NCI-H2107 treated with DMSO at 0.1 percent for 48 hours (cell line): ENCODE data around the gene HUNK.
"Not testable (repeated sequence)": the region's sequence is repeated elsewhere in the genome, so short reads cannot be mapped to it uniquely, and the experiment has no call there.

Source experiments
- DNase-seq: peaks from one replicate; lab custom pipeline; 2025; ENCODE audit not compliant: unreplicated experiment; lab: John Stamatoyannopoulos, UW

The HUNK gene

DNA sequence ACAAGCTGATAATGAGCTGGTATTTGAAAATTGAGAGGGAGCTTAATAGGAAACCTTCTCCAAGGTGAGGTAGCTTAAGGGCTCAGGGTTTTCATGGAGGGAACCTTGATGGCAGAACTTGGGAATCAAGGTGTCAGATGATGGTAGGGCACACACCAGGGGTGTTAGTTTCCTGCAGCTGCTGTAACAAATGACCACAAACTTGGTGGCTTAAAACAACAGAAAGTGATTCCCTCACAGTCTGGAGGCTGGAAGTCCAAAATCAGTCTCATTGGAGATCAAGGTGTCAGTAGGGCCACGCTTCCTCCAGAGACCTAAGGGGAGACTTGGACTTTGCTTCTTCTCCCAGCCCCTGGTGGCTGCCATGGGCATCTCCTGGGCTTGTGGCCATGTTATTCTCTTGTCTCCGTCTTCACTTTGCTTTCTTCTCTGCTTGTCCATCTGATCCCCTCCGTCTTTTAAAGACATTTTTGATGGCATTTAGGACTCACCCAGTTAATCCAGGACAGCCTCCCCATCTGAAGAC is 45.5 kb downstream of the HUNK start:
- DNase-seq = no peak

- DNase-seq = no peak
These were observed 47.5 kb downstream of the HUNK start for GRCh38 chr21:31920275-31920674.

GRCh38 chr21:31921079-31921478 is 48.3 kb downstream of the HUNK start:
- DNase-seq = no peak

- DNase-seq = no peak
These were observed 50.1 kb downstream of the HUNK start for GRCh38 chr21:31922881-31923280.

GRCh38 chr21:31923756-31924155 is 50.9 kb downstream of the HUNK start:
- no peak for DNase-seq

- no peak for DNase-seq
These were observed 51.7 kb downstream of the HUNK start for GRCh38 chr21:31924548-31924947.

- no peak for DNase-seq
These were observed 53.7 kb downstream of the HUNK start for GRCh38 chr21:31926498-31926897.

DNA sequence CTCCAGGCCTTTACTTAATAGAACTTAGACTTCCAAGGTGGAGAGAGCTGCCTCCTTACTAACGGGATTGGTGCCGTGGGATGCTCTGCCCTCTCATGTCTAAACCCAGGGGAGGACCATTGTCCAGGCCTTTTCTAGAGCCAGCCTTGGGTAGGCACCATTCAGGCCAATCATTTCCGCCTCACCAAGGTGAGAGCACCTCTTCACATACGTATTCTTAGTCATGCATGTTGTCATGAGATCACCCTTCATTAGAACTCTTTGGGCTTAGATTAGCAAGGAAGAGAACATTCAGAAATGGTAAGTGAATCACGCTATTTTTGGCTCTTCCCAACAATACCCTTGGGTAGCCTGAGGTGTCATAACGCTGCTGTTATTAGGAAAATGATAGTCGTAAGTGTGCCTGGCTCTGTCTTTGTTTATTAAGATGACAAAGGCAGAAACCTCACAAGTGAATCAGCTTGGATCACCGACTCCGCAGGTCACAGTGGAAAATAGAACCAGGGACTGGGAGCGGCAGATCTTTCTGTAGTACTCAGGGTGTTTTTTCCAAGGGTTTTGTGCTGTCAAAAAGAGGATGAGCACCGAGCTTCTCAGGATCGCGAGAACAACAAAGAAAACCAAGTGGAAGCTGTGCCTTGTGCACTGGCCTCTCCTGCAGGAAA is 55.0 kb downstream of the HUNK start:
- DNase-seq = no peak

GRCh38 chr21:31928656-31929055 is 55.8 kb downstream of the HUNK start:
- DNase-seq = no peak

DNA sequence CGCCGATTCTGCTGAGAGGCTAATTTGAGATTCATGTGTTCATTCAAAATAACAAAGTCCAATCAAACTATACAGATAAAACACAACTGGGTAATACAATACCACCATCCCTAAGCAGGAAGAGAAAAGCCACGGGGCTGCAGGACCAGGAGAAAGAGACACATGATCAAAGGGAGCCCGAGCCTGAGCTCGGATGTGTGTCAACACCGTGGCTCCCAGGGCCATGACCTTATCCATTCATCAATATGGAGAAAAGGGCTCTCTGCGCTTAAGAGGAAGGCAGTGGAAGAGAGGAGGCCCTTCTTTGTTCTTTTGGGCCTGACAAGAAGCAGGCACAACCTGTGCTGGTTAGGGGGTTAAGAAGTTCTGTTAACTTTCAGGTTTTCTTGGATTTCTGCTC is 56.7 kb downstream of the HUNK start:
- DNase-seq = no peak

DNA sequence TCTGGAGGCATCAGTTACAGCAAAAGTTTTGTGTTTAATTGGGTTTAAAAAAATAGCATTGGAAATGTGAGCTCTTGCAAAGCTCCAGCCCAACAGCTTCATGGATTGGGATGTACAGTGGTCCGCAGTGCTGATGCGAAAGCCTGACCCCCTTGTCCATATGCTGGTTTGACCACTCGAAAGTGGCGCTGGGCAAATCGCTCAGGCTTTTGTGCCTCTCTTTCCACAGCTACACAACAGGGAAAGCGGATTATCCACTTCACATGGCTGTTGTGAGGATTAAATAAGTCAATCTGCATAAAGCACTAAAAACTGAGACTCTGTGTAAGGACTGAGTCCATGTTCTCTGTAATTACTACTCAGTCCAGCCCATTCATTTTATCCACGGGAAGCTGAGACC is 57.2 kb downstream of the HUNK start:
- no peak for DNase-seq

GRCh38 chr21:31931644-31932469 is 59.0 kb downstream of the HUNK start:
- no peak for DNase-seq

GRCh38 chr21:31932470-31932764 is 59.6 kb downstream of the HUNK start:
- DNase-seq = no peak

- DNase-seq = no peak
These were observed 64.5 kb downstream of the HUNK start for GRCh38 chr21:31937303-31937702.

DNA sequence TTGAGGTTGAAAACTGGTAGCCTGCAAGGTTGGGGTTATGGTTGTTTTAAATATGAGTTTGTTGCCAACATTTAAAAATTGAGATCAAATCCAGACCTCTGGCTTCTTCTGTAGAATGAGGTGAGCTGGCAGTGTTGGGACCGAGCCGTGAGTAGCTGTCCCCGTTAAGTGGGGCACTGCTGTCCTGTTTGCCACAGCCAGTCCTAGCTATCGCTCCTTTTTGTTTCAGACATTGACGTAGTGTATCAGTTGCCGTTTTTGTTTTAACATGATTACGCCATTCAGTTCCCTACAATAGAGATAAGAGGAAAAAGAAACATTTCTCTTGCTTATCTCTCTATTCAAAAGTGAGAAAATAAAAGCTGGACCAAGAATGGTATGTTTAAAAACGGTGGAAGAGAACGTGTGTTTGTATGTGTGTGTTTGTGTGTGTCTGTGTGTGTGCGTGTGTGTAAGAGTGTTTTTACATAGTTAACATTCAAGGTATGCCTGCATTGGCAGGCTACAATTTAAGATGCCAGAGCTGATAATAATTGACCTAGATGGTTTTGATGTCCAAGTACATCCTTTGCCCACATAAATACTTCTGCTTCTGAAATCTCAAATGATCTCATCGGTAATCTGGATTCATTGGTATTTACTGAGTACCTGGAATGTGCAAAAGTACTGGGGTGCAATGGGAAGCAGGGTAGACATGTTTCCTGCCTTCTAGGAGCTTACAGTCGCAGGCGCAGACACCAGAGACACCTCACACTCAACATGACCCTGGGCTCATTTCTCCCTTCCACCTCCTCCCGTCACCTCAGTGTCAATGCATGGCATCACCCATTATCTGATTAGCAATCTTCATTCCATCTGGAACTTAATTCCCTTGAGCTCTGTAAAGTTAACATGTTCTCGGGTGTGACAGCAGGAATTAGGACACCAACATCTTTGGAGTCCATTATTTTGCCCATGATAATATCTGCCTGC is 65.8 kb downstream of the HUNK start:
- DNase-seq = no peak

GRCh38 chr21:31941694-31942093 is 68.9 kb downstream of the HUNK start:
- DNase-seq = no peak

DNA sequence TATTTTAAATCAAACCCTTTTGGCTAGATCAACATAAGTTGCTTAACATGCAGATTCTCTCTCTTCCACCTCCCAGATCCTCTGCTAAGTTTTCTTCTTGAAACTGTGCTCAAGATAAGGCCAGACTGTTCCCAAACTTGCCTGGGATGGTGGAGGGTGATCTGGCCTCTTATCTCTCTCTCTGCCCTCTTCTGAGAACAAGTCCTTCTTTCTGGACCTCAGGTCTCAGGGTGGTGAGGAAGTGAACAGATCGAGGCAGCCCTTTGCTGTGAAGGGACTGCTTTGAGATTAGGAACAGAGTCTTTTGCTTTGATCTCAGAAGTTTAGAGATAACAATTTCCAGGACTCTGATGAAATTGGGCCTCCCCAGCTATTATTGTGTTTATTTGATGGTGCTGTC is 70.7 kb downstream of the HUNK start:
- DNase-seq = no peak

GRCh38 chr21:31945141-31945540 is 72.3 kb downstream of the HUNK start:
- DNase-seq = no peak

DNA sequence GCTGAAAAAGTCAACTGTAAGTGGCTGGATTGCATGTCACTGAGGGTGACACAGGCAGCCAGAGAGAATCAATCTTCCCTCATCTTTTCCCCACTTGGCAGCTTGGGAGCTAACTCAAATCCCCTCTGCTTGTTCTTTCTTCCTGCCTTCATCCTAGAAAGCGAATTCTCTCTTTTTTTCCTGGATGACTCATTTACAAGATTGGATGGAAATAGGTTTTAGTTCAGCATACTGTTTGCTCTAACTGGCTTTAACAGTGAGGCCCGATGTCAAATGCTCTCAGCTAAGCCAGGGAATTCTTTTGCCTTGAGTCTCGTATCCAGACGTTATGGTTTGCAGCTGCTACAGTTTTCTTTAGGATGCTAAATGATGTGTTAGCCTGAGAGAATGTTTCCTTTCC is 72.7 kb downstream of the HUNK start:
- DNase-seq = no peak

GRCh38 chr21:31946231-31946630 is 73.4 kb downstream of the HUNK start:
- no peak for DNase-seq

DNA sequence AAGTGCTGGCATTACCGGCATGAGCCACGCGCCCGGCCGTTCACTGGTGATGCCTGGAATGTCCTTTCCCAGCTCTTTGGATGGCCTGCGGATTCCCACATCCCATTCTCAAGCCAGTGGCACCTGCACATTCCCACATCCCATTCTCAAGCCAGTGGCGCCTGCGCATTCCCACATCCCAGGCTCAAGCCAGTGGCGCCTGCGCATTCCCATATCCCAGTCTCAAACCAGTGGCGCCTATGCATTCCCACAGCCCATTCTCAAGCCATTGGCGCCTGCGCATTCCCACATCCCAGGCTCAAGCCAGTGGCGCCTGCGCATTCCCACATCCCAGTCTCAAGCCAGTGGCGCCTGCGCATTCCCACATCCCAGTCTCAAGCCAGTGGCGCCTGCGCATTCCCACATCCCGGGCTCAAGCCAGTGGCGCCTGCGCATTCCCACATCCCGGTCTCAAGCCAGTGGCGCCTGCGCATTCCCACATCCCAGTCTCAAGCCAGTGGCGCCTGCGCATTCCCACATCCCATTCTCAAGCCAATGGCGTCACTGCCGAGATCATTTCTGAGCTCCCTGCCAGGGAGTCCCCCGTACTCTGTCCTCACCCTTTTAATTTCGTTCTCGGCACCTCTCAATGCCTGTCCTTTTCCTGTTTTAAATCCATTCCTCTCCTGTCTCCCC is 74.2 kb downstream of the HUNK start:
- not testable (repeated sequence) for DNase-seq
